SK-N-MC (cell line): ENCODE measurements around the gene CWH43.

Source experiments
- DNase-seq: peaks from one replicate; pipeline ENCODE4 v3.0.0-alpha.2; 2011; ENCODE audit warnings: low read depth, low spot score
- H3K27ac ChIP-seq: fragments of 200-600 bp; sonication (generic); 2 replicates; pipeline ENCODE4 v1.5.1; 2016; ENCODE audit warnings: mixed run types
- H3K36me3 ChIP-seq: fragments of 200-600 bp; sonication (generic); 2 replicates; pipeline ENCODE4 v1.6.1; 2017; ENCODE audit warnings: antibody characterized with exemption, low read length, mixed read lengths; ENCODE audit not compliant: insufficient read depth
- H3K4me3 ChIP-seq: fragments of 200-600 bp; sonication (generic); 2 replicates; pipeline ENCODE4 v1.5.1; 2016
- H3K9ac ChIP-seq: fragments of 200-600 bp; sonication (generic); 2 replicates; pipeline ENCODE4 v1.8.0; 2017; ENCODE audit warnings: mixed run types, mixed read lengths; ENCODE audit not compliant: insufficient read length
- H3K9me3 ChIP-seq: fragments of 200-600 bp; sonication (generic); 2 replicates; pipeline ENCODE4 v1.6.1; 2017; ENCODE audit warnings: low read depth, mild to moderate bottlenecking, antibody characterized with exemption, low read length, moderate library complexity, mixed read lengths
- EZH2 ChIP-seq: fragments of 200-600 bp; sonication (generic); IDR thresholded peaks from one replicate; pipeline ENCODE4 v1.6.1; 2017; ENCODE audit warnings: antibody characterized with exemption
- FOXP2 ChIP-seq: optimal IDR thresholded peaks from 2 replicates; pipeline ENCODE3; 2011; ENCODE audit warnings: mild to moderate bottlenecking, moderate library complexity; ENCODE audit not compliant: insufficient read depth; ENCODE audit errors: extremely low read length, control extremely low read depth
- POLR2AphosphoS5 ChIP-seq: IDR thresholded peaks from 2 replicates; pipeline ENCODE4 v1.6.1; 2012; ENCODE audit warnings: mild to moderate bottlenecking, low read depth, low read length, borderline replicate concordance

Gene CWH43

GRCh38 chr4:48985976-48986653, at the start of gene CWH43:
Gene CWH43 (plus strand): TSS chr4:48986275. CDS start chr4:48986430, 155 bp downstream.
- no peak for DNase-seq
- Histone ChIP-seq H3K27ac (no peak within 1 kb of the TSS), H3K4me3 (no peak within 1 kb of the TSS), H3K9me3 (no peaks in the 10 kb centered on the region), H3K36me3 (no peaks in the 10 kb centered on the region), H3K9ac (no peak within 1 kb of the TSS)
- TF ChIP-seq FOXP2 (no peak), EZH2 (peak; percentile 19)

GRCh38 chr4:48937033-48937432, 49.0 kb upstream of the CWH43 start:
- Histone ChIP-seq H3K27ac (no peak overlapping the region), H3K9me3 (no peaks in the 10 kb centered on the region), H3K36me3 (no peaks in the 10 kb centered on the region), H3K4me3 (no peak overlapping the region), H3K9ac (no peak overlapping the region)
- TF ChIP-seq EZH2 (no peak), FOXP2 (no peak), POLR2AphosphoS5 (no peak)
- no peak for DNase-seq

GRCh38 chr4:48938831-48939230, 47.2 kb upstream of the CWH43 start:
- H3K9ac ChIP-seq: no peak overlapping the region
- H3K27ac ChIP-seq: no peak overlapping the region
- no peak overlapping the region for H3K4me3 ChIP-seq
- H3K36me3 ChIP-seq: no peaks in the 10 kb centered on the region
- no peaks in the 10 kb centered on the region for H3K9me3 ChIP-seq
- DNase-seq: no peak
- no peak for TF ChIP-seq POLR2AphosphoS5
- no peak for TF ChIP-seq FOXP2
- TF ChIP-seq EZH2: no peak

- no peak overlapping the region for H3K4me3 ChIP-seq
- no peaks in the 10 kb centered on the region for H3K9me3 ChIP-seq
- no peak overlapping the region for H3K9ac ChIP-seq
- DNase-seq: peak; percentile 6
- TF ChIP-seq POLR2AphosphoS5 (no peak), FOXP2 (no peak), EZH2 (no peak)
- H3K36me3 ChIP-seq: no peaks in the 10 kb centered on the region
- no peak overlapping the region for H3K27ac ChIP-seq
These were observed 46.3 kb upstream of the CWH43 start for GRCh38 chr4:48939785-48940184.

GRCh38 chr4:48943387-48943786, 42.7 kb upstream of the CWH43 start:
- Histone ChIP-seq H3K9me3 (no peaks in the 10 kb centered on the region), H3K4me3 (no peak overlapping the region), H3K27ac (no peak overlapping the region), H3K36me3 (no peaks in the 10 kb centered on the region), H3K9ac (no peak overlapping the region)
- DNase-seq: no peak
- TF ChIP-seq POLR2AphosphoS5: no peak
- TF ChIP-seq EZH2: no peak
- TF ChIP-seq FOXP2: no peak

- Histone ChIP-seq H3K4me3 (no peak overlapping the region), H3K36me3 (no peaks in the 10 kb centered on the region), H3K9me3 (no peaks in the 10 kb centered on the region), H3K27ac (no peak overlapping the region), H3K9ac (no peak overlapping the region)
- no peak for DNase-seq
- TF ChIP-seq POLR2AphosphoS5: no peak
- TF ChIP-seq FOXP2: no peak
- no peak for TF ChIP-seq EZH2
These were observed 41.8 kb upstream of the CWH43 start for GRCh38 chr4:48944252-48944651.

- Histone ChIP-seq H3K27ac (no peak overlapping the region), H3K36me3 (no peaks in the 10 kb centered on the region), H3K4me3 (no peak overlapping the region), H3K9ac (no peak overlapping the region), H3K9me3 (no peaks in the 10 kb centered on the region)
- DNase-seq: no peak
- TF ChIP-seq POLR2AphosphoS5 (no peak), FOXP2 (no peak), EZH2 (no peak)
These were observed 41.3 kb upstream of the CWH43 start for GRCh38 chr4:48944756-48945241.

GRCh38 chr4:48945981-48946380, 40.1 kb upstream of the CWH43 start:
- no peak for TF ChIP-seq FOXP2
- no peak for TF ChIP-seq POLR2AphosphoS5
- no peak for TF ChIP-seq EZH2
- DNase-seq: no peak
- Histone ChIP-seq H3K9me3 (no peaks in the 10 kb centered on the region), H3K4me3 (no peak overlapping the region), H3K27ac (no peak overlapping the region), H3K36me3 (no peaks in the 10 kb centered on the region), H3K9ac (no peak overlapping the region)

GRCh38 chr4:48947731-48948130, 38.3 kb upstream of the CWH43 start:
- Histone ChIP-seq H3K36me3 (no peaks in the 10 kb centered on the region), H3K4me3 (no peak overlapping the region), H3K27ac (no peak overlapping the region), H3K9me3 (no peaks in the 10 kb centered on the region), H3K9ac (no peak overlapping the region)
- no peak for TF ChIP-seq POLR2AphosphoS5
- TF ChIP-seq FOXP2: no peak
- TF ChIP-seq EZH2: no peak
- no peak for DNase-seq
